Fibroblast of lung (primary cell): ENCODE results near the gene RXRA. TPM values are rescaled to one million over a fixed set of nuclear protein-coding genes. Genes with fewer than 3 reads are reported as not detected.

Experiments
- DNase-seq, 2 donors: peaks; one replicate each; pipeline versions ENCODE4 v3.0.0 to v3.0.0-alpha.2; 2010; ENCODE audit warnings: low read depth in 2 of 2
- H2AFZ ChIP-seq: 2 replicates; pipeline ENCODE4 v1.5.1; 2012; ENCODE audit warnings: low read length, control low read depth, inconsistent platforms
- H3K27ac ChIP-seq: 2 replicates; pipeline ENCODE4 v1.5.1; 2011; ENCODE audit warnings: low read length, control low read depth; ENCODE audit not compliant: insufficient read depth
- H3K27me3 ChIP-seq: 2 replicates; pipeline ENCODE4 v1.5.1; 2011; ENCODE audit warnings: mild to moderate bottlenecking, low read length; ENCODE audit not compliant: control insufficient read depth, insufficient read depth
- H3K36me3 ChIP-seq: 2 replicates; pipeline ENCODE4 v1.5.1; 2011; ENCODE audit warnings: low read length; ENCODE audit not compliant: control insufficient read depth, insufficient read depth
- H3K4me1 ChIP-seq: 2 replicates; pipeline ENCODE4 v1.5.1; 2011; ENCODE audit warnings: low read length; ENCODE audit not compliant: control insufficient read depth, insufficient read depth; ENCODE audit errors: extremely low read depth
- H3K4me2 ChIP-seq: 2 replicates; pipeline ENCODE4 v1.5.1; 2011; ENCODE audit warnings: low read length, control low read depth; ENCODE audit not compliant: insufficient read depth; ENCODE audit errors: extremely low read depth
- H3K4me3 ChIP-seq, 4 experiments: fragments of 200-600 bp in 1 of 4; sonication (generic) in 1 of 4; replicated peaks in 1 of 4; 2 replicates each; pipeline ENCODE4 v1.5.1; 2011 to 2016; ENCODE audit warnings: low read length in 4 of 4, low read depth in 3 of 4, mild to moderate bottlenecking in 3 of 4, control low read depth in 2 of 4, inconsistent platforms in 1 of 4, mixed read lengths in 1 of 4; ENCODE audit not compliant: insufficient read depth in 1 of 4; ENCODE audit errors: control extremely low read depth in 1 of 4
- H3K79me2 ChIP-seq: 2 replicates; pipeline ENCODE4 v1.5.1; 2012; ENCODE audit warnings: mild to moderate bottlenecking, low read length, inconsistent platforms; ENCODE audit not compliant: control insufficient read depth, insufficient read depth
- H3K9ac ChIP-seq: 2 replicates; pipeline ENCODE4 v1.5.1; 2011; ENCODE audit warnings: mild to moderate bottlenecking, low read length, control low read depth; ENCODE audit not compliant: insufficient read depth
- H3K9me3 ChIP-seq: 2 replicates; pipeline ENCODE4 v1.5.1; 2012; ENCODE audit warnings: low read depth, low read length; ENCODE audit not compliant: control insufficient read depth, insufficient read depth
- H4K20me1 ChIP-seq: 2 replicates; pipeline ENCODE4 v1.5.1; 2011; ENCODE audit warnings: low read length; ENCODE audit not compliant: control insufficient read depth, insufficient read depth; ENCODE audit errors: extremely low read depth
- CTCF ChIP-seq, 2 donors: IDR thresholded peaks in 1 of 2; conservative IDR thresholded peaks in 1 of 2; 1 replicate in 1 of 2; 2 replicates in 1 of 2; pipeline ENCODE4 v1.5.1; 2011 to 2012; ENCODE audit warnings: low read length in 2 of 2, control low read depth in 1 of 2, inconsistent platforms in 1 of 2, low read depth in 1 of 2, mild to moderate bottlenecking in 1 of 2
- EZH2 ChIP-seq: IDR thresholded peaks from 2 replicates; pipeline ENCODE4 v1.5.1; 2012; ENCODE audit warnings: low read length, control low read depth, mild to moderate bottlenecking; ENCODE audit errors: missing control alignments
- polyA plus RNA-seq, 2 donors: library from polyadenylated mRNA; depleted of rRNA in 1 of 2; stranded (reverse) in 1 of 2; unstranded in 1 of 2; fragments of >200 nt; gene quantifications; 2 replicates each; pipeline ENCODE4 v1.2.1, GENCODE V29; 2011 to 2012; ENCODE audit warnings: missing spikeins in 1 of 2
- total RNA-seq: library from RNA; depleted of rRNA; stranded (reverse); fragments of >200 nt; gene quantifications from 2 replicates; pipeline ENCODE4 v1.2.1, GENCODE V29; 2014

RXRA gene
- total and polyA plus RNA-seq, 2 donors (not counting 1 experiment from before 2014, with no cell fraction given), result 13.3 to 14.9 TPM

- Histone ChIP-seq H3K9me3 (no peaks in the 10 kb centered on the region), H3K79me2 (no peaks in the 10 kb centered on the region), H3K4me3 (no peak overlapping the region), H3K36me3 (no peaks in the 10 kb centered on the region), H3K4me2 (peak overlapping the region; percentile 51), H3K4me1 (peaks cover 9% of the 10 kb centered on the region), H3K27ac (no peak overlapping the region), H3K27me3 (peaks cover 4% of the 10 kb centered on the region), H2AFZ (no peak overlapping the region), H4K20me1 (no peaks in the 10 kb centered on the region), H3K9ac (no peak overlapping the region)
- TF ChIP-seq EZH2 (no peak), CTCF (conservative IDR thresholded peaks at IDR 0.05 in 1 of 2, IDR thresholded peaks at IDR 0.05 in 1 of 2; ENCODE audit: low read depth in 1 of 2, low read length in 2 of 2) (no peak)
- peak in 1 of 2 donors; percentile 84 for DNase-seq
Measured at GRCh38 chr9:134317790-134318414, 8.4 kb upstream of the RXRA start.

GRCh38 chr9:134318481-134318891 lies 7.8 kb upstream of the RXRA start:
- TF ChIP-seq EZH2 (no peak), CTCF (conservative IDR thresholded peaks at IDR 0.05 in 1 of 2, IDR thresholded peaks at IDR 0.05 in 1 of 2; ENCODE audit: low read depth in 1 of 2, low read length in 2 of 2) (no peak)
- Histone ChIP-seq H3K36me3 (no peaks in the 10 kb centered on the region), H3K9me3 (no peaks in the 10 kb centered on the region), H3K4me3 (no peak overlapping the region), H4K20me1 (no peaks in the 10 kb centered on the region), H3K27me3 (peaks cover 4% of the 10 kb centered on the region), H3K27ac (no peak overlapping the region), H2AFZ (no peak overlapping the region), H3K9ac (no peak overlapping the region), H3K4me1 (peaks cover 9% of the 10 kb centered on the region), H3K79me2 (no peaks in the 10 kb centered on the region), H3K4me2 (no peak overlapping the region)
- DNase-seq, result no peak

GRCh38 chr9:134318941-134319305 lies 7.3 kb upstream of the RXRA start:
- no peak for DNase-seq
- Histone ChIP-seq H3K4me1 (peaks cover 9% of the 10 kb centered on the region), H3K27me3 (peaks cover 4% of the 10 kb centered on the region), H3K4me2 (no peak overlapping the region), H3K9me3 (no peaks in the 10 kb centered on the region), H4K20me1 (no peaks in the 10 kb centered on the region), H3K9ac (no peak overlapping the region), H3K4me3 (no peak overlapping the region), H2AFZ (no peak overlapping the region), H3K79me2 (no peaks in the 10 kb centered on the region), H3K27ac (no peak overlapping the region), H3K36me3 (no peaks in the 10 kb centered on the region)
- TF ChIP-seq CTCF (conservative IDR thresholded peaks at IDR 0.05 in 1 of 2, IDR thresholded peaks at IDR 0.05 in 1 of 2; ENCODE audit: low read depth in 1 of 2, low read length in 2 of 2) (no peak), EZH2 (no peak)
